GM12878 (cell line): Measurements from ENCODE around the gene REEP3. TPM values are rescaled to one million over a fixed set of nuclear protein-coding genes. Genes with fewer than 3 reads are reported as not detected.

Experiments used
- ATAC-seq: fragments of 200-7000 bp; cut with Tn5 transposase; 3 replicates; pipeline ENCODE4 v1.9.1; 2020; ENCODE audit warnings: mild to moderate bottlenecking, moderate library complexity
- BruUV-seq: library from RNA; stranded (reverse); fragments of 400-500 nt; replicated peaks from 2 replicates; lab custom pipeline; 2021; lab: Mats Ljungman, UMichigan
- CTCF ChIA-PET: fragments of 300-600 bp; sonication (Branson Sonifier 250); formaldehyde crosslinking; extraction: SDS; loops from one replicate; lab custom pipeline; 2021; ENCODE audit warnings: inconsistent platforms; lab: Yijun Ruan, JAX
- POLR2A ChIA-PET: fragments of 350-600 bp; formaldehyde crosslinking; extraction: SDS; loops from one replicate; lab custom pipeline; 2021; ENCODE audit warnings: inconsistent platforms; lab: Charles Lee
- RAD21 ChIA-PET: fragments of 300-600 bp; sonication (Branson Sonifier 250); formaldehyde crosslinking; loops from one replicate; lab custom pipeline; 2023; ENCODE audit warnings: antibody characterized with exemption; ENCODE audit not compliant: unreplicated experiment; lab: Charles Lee
- SMC1A ChIA-PET: fragments of 300-600 bp; sonication (Branson Sonifier 250); formaldehyde crosslinking; loops from one replicate; lab custom pipeline; 2023; ENCODE audit not compliant: unreplicated experiment, uncharacterized antibody; lab: Charles Lee
- DNase-seq: peaks from one replicate; pipeline ENCODE4 v3.0.0-alpha.2; 2011; ENCODE audit warnings: low read depth, low spot score
- FAIRE-seq: peaks from 3 replicates; lab custom pipeline; 2011; peaks lifted over from hg19 to GRCh38; lab: Jason Lieb, UNC
- H2AFZ ChIP-seq: 2 replicates; pipeline ENCODE4 v1.6.0; 2011; ENCODE audit warnings: low read depth, low read length, control low read depth; ENCODE audit not compliant: control insufficient read depth
- H3K27ac ChIP-seq: 2 replicates; pipeline ENCODE4 v1.5.1; 2011; ENCODE audit warnings: control low read depth; ENCODE audit not compliant: control insufficient read depth, insufficient read depth
- H3K27me3 ChIP-seq, 2 experiments: replicated peaks in 1 of 2; 2 replicates each; pipeline versions ENCODE4 v1.6.0 to v1.6.1; 2011; ENCODE audit warnings: low read length in 1 of 2; ENCODE audit not compliant: control insufficient read depth in 2 of 2, insufficient read depth in 2 of 2
- H3K36me3 ChIP-seq, 2 experiments: 2 replicates each; pipeline ENCODE4 v1.5.1; 2011; ENCODE audit warnings: low read length in 1 of 2; ENCODE audit not compliant: control insufficient read depth in 2 of 2, insufficient read depth in 2 of 2
- H3K4me1 ChIP-seq: 2 replicates; pipeline ENCODE4 v1.6.1; 2011; ENCODE audit warnings: mild to moderate bottlenecking, low read length, moderate library complexity, mixed read lengths; ENCODE audit not compliant: control insufficient read depth, insufficient read depth
- H3K4me2 ChIP-seq: 2 replicates; pipeline ENCODE4 v1.6.0; 2011; ENCODE audit warnings: control low read depth; ENCODE audit not compliant: control insufficient read depth, insufficient read depth
- H3K4me3 ChIP-seq: fragments of 200-600 bp; sonication (generic); 2 replicates; pipeline ENCODE4 v1.5.1; 2016
- H3K79me2 ChIP-seq: 2 replicates; pipeline ENCODE4 v1.6.0; 2011; ENCODE audit warnings: low read length; ENCODE audit not compliant: control insufficient read depth, insufficient read depth
- H3K9ac ChIP-seq: 2 replicates; pipeline ENCODE4 v1.8.0; 2011; ENCODE audit warnings: low read length, control low read depth, mixed read lengths; ENCODE audit not compliant: control insufficient read depth, insufficient read depth
- H3K9me3 ChIP-seq: replicated peaks from 3 replicates; pipeline ENCODE4 v1.5.1; 2011; ENCODE audit warnings: mild to moderate bottlenecking, low read length; ENCODE audit not compliant: control insufficient read depth, insufficient read depth
- H4K20me1 ChIP-seq: 2 replicates; pipeline ENCODE4 v1.6.0; 2011; ENCODE audit not compliant: control insufficient read depth, insufficient read depth
- CHD2 ChIP-seq: IDR thresholded peaks from 2 replicates; pipeline ENCODE4 v1.6.1; 2011; ENCODE audit warnings: low read depth, low read length, improper control_type of control experiment, borderline replicate concordance
- CHD4 ChIP-seq: fragments of 200-600 bp; sonication (generic); IDR thresholded peaks from 2 replicates; pipeline ENCODE4 v1.6.1; 2016; ENCODE audit warnings: mild to moderate bottlenecking
- DPF2 ChIP-seq: fragments of 450-650 bp; IDR thresholded peaks from 2 replicates; pipeline ENCODE4 v1.6.1; 2017; ENCODE audit warnings: mild to moderate bottlenecking
- MEF2A ChIP-seq: IDR thresholded peaks from 2 replicates; pipeline ENCODE4 v1.6.1; 2011; ENCODE audit warnings: low read depth, mild to moderate bottlenecking, low read length, moderate library complexity; ENCODE audit not compliant: insufficient read depth
- MTA3 ChIP-seq: IDR thresholded peaks from 2 replicates; pipeline ENCODE4 v1.6.1; 2012; ENCODE audit warnings: low read length, inconsistent platforms, borderline replicate concordance
- SP1 ChIP-seq: IDR thresholded peaks from one replicate; pipeline ENCODE4 v1.6.1; 2011; ENCODE audit warnings: low read depth, low read length
- ZNF622 ChIP-seq: fragments of 450-650 bp; IDR thresholded peaks from 2 replicates; pipeline ENCODE4 v1.6.1; 2017; ENCODE audit warnings: mild to moderate bottlenecking, inconsistent platforms
- ZZZ3 ChIP-seq: IDR thresholded peaks from 2 replicates; pipeline ENCODE4 v1.6.1; 2011; ENCODE audit warnings: low read depth; ENCODE audit not compliant: control insufficient read depth, insufficient read length
- WGBS: methylation state at CpG from one replicate; pipeline ENCODE4 v1.1.6; 2016; ENCODE audit warnings: low lambda C conversion rate; ENCODE audit not compliant: insufficient replicate concordance, insufficient coverage; ENCODE audit errors: missing lambda C conversion rate; 5-methylcytosine and 5-hydroxymethylcytosine counted together
- in situ Hi-C: fragments of 300-500 bp; cut with MboI; formaldehyde crosslinking; loops from 9 replicates; pipeline ENCODE4 v1.14.3; 2018; ENCODE audit warnings: mixed read lengths
- intact Hi-C: fragments of 100-400 bp; cut with micrococcal nuclease; formaldehyde crosslinking; loops from one replicate; pipeline ENCODE4 v1.14.2; 2022; ENCODE audit not compliant: unreplicated experiment
- polyA plus RNA-seq, 11 experiments: library from polyadenylated mRNA; depleted of rRNA in 4 of 11; unstranded in 6 of 11; stranded (reverse) in 5 of 11; fragments of >200 nt; fragmentation: Nextera tagmentation in 4 of 11; fragmentation: Illumina TruSeq in 1 of 11; extraction: Ambion mirVana in 4 of 11; extraction: Trizol in 1 of 11; gene quantifications; 1 replicate in 1 of 11; 2 replicates in 10 of 11; pipeline versions ENCODE4 v1.2.1 to v1.2.3, GENCODE V29; 2011 to 2016; ENCODE audit warnings: inconsistent platforms in 2 of 11, missing spikeins in 2 of 11, low read depth in 1 of 11
- total RNA-seq, 4 experiments: library from RNA; depleted of rRNA in 3 of 4; stranded (reverse); fragments of >200 nt in 3 of 4; fragmentation: Illumina TruSeq in 1 of 4; extraction: Trizol in 1 of 4; gene quantifications; 2 replicates each; pipeline versions ENCODE4 v1.2.1 to v1.2.3, GENCODE V29; 2013 to 2021
- TF ChIP-seq, protein P1 (sequence below), 3 experiments: IDR thresholded peaks in 2 of 3; conservative IDR thresholded peaks in 1 of 3; 2 replicates each; pipeline ENCODE4 v1.5.1; 2011; ENCODE audit warnings: low read depth in 3 of 3, low read length in 3 of 3, mild to moderate bottlenecking in 3 of 3, control low read depth in 2 of 3, moderate library complexity in 2 of 3, inconsistent platforms in 1 of 3, mixed read lengths in 1 of 3; ENCODE audit not compliant: control insufficient read depth in 2 of 3, insufficient read depth in 1 of 3; ENCODE audit errors: extremely low read depth in 1 of 3

The REEP3 gene
- total and polyA plus RNA-seq, 10 of the 15 experiments (the other 5 are each of a cell fraction or from before 2014, with no cell fraction given): 4.9 to 25.9 (median 16.2) TPM

DNA sequence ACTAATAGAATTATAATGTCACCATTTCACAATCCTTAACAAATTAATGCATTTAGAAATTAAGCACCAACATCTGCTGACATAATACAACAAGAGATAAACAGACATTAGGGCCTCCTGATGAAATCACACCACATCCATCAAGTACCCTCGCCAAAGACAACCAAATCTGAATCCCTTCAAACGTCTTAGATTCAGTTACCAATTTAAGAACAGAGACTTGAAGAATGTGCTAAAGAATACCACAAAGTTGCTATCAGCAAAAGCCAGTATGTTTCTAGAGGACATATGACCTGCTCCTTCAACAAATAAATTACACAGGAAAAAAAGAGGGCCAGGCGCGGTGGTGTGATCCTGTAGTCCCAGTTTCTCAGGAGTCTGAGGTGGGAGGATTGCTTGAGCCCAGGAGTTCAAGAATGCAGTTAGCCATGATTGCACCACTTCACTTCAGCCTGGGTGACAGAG is 144.5 kb downstream of the REEP3 start:
- TF ChIP-seq DPF2 (no peak), MTA3 (no peak), CHD2 (no peak), ZZZ3 (no peak), MEF2A (no peak), CHD4 (no peak), SP1 (no peak), ZNF622 (no peak)
- TF ChIP-seq, protein P1, sequence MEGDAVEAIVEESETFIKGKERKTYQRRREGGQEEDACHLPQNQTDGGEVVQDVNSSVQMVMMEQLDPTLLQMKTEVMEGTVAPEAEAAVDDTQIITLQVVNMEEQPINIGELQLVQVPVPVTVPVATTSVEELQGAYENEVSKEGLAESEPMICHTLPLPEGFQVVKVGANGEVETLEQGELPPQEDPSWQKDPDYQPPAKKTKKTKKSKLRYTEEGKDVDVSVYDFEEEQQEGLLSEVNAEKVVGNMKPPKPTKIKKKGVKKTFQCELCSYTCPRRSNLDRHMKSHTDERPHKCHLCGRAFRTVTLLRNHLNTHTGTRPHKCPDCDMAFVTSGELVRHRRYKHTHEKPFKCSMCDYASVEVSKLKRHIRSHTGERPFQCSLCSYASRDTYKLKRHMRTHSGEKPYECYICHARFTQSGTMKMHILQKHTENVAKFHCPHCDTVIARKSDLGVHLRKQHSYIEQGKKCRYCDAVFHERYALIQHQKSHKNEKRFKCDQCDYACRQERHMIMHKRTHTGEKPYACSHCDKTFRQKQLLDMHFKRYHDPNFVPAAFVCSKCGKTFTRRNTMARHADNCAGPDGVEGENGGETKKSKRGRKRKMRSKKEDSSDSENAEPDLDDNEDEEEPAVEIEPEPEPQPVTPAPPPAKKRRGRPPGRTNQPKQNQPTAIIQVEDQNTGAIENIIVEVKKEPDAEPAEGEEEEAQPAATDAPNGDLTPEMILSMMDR (IDR thresholded peaks at IDR 0.05 in 2 of 3, conservative IDR thresholded peaks at IDR 0.05 in 1 of 3; ENCODE audit: control insufficient read depth in 2 of 3, extremely low read depth in 1 of 3, insufficient read depth in 1 of 3, low read depth in 3 of 3, low read length in 3 of 3): no peak
- Histone ChIP-seq H3K9ac (no peak overlapping the region), H3K4me2 (no peak overlapping the region), H2AFZ (no peak overlapping the region), H3K4me3 (no peak overlapping the region), H3K4me1 (peaks cover 3% of the 10 kb centered on the region), H3K27me3 (no peaks in the 10 kb centered on the region), H4K20me1 (no peaks in the 10 kb centered on the region), H3K79me2 (no peaks in the 10 kb centered on the region), H3K27ac (no peak overlapping the region), H3K9me3 (no peaks in the 10 kb centered on the region), H3K36me3 (no peaks in the 10 kb centered on the region)
- in situ Hi-C loops: no loop called here
- ChIA-PET RAD21 (interaction anchor here (1.1 kb wide), 1 partner anchor 55 kb away, joined by 3 read pairs; no protein-coding TSS in a partner anchor), SMC1A (no interaction called here), POLR2A (no interaction called here), CTCF (interaction anchor here (0.7 kb wide), 1 partner anchor 301 kb away, joined by 3 read pairs; no protein-coding TSS in a partner anchor)
- DNase-seq (no peak), FAIRE-seq (no peak), ATAC-seq (no peak)
- intact Hi-C loops: no loop called here
- 85% methylated on average over 4 of the region's 4 CpGs for WGBS
- BruUV-seq: no TSS peak
